Fibroblast of skin of abdomen (primary cell): ENCODE results near the gene CR1.
"Not testable (repeated sequence)": the region's sequence is repeated elsewhere in the genome, so short reads cannot be mapped to it uniquely, and the experiment has no call there.

Experiments used
- DNase-seq: peaks from one replicate; pipeline ENCODE4 v3.0.0-alpha.2; 2013

Gene CR1

DNA sequence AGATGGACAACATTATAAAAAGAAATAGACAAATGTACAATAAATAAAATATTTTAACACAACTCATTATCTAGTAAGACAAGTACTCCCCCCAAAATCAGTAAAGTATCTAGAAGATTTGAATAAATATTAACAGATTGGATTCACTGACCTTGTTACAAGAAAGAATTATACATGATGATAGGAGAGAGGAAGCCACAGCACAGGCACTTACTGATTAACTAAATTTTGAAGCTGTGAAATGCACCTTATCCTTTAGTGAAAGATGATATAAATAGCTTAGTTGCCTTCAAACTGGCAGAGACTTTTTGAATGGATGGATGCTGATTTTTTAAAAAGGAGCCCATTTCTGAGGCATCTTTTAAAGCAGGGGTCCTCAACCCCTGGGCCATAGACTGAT lies 8.5 kb downstream of the CR1 start:
- no peak for DNase-seq

DNA sequence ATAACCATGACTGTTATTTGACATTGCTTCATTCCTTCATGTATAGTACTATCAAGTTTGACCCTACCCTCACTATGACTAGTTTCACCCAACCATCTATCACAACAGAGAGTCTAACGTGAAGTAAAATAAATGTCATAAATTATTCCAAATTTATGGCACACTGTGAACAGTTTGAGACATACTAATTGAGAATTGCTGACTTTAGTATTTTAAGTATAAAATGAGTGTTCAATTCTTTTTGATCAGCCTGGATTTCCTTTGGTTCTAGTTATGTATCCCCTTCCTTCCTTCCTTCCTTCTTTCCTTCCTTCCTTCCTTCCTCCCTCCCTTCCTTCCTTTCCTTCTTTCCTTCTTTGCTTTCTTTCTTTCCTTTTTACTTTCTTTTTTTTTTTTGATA lies 14.5 kb downstream of the CR1 start:
- DNase-seq, result no peak

DNA sequence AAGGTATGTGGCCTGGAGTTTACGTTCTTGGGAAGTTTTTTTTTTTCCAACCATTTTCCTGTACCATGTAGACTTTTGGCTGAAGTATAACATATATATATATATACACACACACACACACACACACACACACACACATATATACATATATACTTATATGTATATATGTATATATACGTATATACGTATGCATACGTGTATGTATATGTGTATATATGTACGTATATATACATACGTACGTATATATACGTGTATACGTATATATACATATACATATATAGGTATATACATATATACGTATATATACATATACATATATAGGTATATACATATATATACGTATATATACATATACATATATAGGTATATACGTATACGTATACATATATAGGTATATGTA lies 18.9 kb downstream of the CR1 start:
- no peak for DNase-seq

DNA sequence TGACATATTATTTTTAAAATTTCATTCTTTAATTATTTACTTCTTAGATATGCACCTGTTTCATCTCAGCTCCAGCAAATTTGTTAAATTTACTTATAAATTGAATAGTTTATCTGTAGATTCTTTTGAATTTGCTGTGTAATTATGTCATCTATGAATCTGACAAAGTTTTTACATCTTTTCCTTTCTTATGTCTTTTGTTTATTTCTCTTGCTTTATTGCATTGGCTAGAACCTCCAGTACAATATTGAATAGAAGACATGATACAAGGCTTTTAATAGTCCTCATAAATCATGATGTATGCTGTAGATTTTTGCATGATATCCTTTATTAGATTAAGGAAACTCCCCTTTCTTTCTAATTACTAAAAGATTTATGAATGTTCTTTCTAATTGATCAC lies 20.8 kb downstream of the CR1 start:
- DNase-seq, result no peak

DNA sequence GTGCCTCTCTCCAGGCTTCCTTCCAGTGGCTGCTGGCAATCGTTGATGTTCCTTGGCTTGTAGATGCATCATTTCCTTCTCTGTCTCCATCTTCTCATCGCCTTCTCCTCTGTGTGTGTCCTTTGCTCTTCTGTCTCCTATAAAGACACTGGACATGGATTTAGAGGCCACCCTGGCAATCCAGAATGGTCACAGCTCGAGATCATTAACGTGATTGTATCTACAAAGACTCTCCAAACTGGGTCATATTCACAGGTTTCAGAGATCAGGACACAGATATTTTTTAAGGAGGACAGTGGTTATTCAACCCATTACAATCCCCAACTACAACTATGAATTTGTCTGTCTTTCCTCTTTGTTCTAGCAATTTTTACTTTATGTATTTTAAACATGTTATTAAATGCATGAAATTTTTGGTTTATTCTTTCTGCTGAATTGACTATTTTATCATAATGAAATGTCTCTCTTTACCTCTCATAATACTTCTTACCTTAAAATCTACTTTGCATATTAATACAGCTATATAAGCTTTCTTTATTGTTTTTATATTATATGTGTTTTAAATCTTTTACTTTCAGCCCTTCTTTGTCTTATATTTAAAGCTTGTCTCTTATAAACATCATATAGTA lies 22.8 kb downstream of the CR1 start:
- no peak for DNase-seq

DNA sequence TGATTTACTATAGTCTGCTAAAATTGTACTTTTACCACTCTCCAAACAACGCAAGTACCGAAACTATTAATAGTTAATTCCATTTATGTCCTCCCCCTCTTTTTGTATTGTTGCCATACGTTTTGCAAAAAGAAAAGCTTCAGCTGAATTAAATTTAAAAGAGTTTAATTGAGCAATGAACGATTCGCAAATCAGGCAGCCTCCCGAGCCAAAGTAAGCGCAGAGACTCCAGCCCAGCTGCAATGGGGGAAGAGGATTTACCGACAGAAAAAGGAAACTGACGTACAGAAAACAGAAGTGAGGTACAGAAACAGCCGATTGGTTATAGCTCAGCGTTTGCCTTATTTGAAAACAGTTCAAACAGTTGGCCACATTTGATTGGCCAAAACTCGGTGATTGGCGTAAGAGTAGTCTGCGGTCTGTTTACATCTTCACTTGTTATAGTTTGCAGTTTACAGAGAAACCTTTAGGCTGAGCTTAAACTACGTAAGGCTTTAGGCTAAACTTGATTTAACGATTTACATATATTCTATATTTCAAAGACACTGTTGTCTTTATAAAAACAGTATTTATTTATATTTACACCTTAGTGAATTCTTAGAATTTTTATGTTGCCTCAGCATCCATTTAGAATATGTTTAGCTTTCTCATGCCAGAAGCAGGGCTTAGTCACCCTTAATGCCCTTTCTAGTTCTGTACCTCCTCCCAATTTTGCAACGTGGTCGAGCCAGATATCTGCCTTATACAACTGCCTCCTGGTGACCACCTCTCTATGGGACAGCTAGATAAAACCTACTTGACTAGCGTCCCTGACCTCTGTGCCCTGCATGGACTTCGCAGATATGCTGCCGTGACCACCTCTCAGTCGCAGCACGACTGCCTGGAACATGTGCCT lies 23.8 kb downstream of the CR1 start:
- DNase-seq, result no peak

DNA sequence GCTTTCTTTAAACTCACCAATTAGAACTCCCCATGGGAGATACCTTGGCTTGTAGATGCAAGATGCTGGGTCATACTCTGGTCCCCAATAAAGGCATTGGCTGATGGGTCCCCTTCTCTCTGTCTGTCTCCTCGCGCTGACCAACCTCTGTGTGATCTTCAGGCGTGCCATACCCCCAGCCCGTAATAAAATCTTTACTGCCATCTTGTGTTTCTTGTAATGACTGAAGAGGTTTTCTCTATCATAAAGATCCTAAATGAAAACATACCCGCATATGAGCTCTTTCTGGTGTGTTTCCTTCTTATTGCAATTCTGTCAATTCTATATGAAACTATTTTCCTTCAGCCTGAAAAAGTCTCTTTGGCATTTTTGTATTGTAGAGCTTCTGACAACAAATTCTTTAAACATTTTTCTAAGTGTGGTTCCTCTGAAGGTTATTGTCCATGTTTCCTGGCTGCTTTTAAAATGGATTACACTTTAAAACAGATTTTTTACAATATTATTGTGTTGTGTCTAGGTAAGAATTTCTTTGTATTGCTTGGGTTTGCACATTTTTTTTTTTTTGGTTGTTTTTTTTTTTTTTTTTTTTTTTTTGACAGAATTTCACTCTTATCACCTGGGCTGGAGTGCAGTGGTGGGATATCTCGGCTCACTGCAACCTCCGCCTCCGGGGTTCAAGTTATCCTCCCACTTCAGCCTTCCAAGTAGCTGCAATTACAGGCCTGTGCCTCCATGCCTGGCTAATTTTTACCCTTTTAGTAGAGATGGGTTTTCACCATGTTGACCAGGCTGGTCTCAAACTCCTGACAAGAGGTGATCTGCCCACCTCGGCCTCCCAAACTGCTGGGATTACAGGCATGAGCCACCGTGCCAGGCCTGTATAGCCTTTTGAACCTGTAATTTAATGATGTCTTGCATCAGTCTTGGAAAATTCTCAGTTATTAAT lies 24.7 kb downstream of the CR1 start:
- DNase-seq, result not testable (repeated sequence)

DNA sequence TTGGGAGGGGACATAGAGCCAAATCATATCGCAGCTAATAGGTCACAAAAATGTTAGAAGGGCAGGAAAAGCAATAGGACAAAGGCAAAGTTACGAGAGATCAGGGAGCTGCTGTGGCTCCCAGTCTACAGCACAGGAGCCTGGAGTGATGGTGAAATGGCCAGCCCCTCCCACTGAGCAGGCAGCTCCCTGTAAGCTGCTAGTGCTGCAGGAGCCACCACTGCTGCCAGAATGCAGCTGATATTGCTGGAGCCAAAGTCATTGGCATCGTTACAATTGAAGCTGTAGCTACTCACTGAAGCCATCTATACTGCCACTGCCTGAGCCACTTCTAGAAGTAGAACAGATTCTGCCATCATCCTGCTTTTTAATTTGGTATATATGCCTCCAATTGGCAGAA lies 29.3 kb downstream of the CR1 start:
- DNase-seq, result not testable (repeated sequence)

DNA sequence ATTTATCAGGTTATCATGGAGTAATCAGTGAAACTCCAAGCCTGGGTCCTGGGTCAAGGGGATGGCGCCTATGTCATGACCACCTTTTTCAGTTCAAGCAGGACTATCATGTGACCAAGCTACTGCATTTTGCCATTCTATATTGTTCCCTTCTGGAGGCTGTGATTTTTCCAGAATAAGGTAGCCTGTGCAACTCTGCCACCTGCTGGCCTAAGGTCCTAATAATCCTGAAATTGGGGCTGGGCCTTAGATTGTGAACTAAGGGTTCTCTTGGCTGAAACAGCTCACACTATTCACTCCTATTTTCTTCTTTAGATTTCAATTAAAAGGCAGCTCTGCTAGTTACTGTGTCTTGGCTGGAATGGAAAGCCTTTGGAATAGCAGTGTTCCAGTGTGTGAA lies 32.4 kb downstream of the CR1 start:
- not testable (repeated sequence) for DNase-seq

DNA sequence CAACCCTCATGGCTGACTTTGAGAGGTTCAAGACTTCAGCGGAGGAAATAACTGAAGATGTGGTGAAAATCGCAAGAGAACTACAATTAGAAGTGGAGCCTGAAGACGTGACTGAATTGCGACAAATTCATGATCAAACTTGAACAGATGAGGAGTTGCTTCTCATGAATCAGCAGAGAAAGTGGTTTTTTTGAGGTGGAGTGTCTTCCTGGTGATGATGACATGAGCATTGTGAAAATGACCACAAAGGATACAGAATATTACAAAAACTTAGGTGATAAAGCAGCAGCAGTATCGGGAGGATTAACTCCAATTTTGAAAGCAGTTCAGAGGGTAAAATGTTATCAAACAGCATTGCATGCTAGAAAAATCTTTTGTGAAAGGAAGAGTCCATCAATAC lies 40.3 kb downstream of the CR1 start:
- DNase-seq, result not testable (repeated sequence)

DNA sequence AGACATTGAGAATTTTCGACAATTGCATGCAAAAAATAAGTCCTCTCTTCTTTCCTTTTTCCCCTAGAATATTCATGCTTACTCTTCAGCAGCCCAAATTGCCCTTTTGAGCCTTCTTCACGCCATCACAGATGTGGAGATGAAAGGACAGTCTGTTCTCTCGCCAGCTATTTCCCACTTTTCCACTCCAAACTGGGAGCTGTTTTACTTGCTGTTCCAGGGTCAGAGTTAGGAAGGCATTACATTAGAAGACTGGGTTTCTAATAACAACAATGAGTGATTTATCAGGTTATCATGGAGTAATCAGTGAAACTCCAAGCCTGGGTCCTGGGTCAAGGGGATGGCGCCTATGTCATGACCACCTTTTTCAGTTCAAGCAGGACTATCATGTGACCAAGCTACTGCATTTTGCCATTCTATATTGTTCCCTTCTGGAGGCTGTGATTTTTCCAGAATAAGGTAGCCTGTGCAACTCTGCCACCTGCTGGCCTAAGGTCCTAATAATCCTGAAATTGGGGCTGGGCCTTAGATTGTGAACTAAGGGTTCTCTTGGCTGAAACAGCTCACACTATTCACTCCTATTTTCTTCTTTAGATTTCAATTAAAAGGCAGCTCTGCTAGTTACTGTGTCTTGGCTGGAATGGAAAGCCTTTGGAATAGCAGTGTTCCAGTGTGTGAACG lies 50.9 kb downstream of the CR1 start:
- DNase-seq, result not testable (repeated sequence)

DNA sequence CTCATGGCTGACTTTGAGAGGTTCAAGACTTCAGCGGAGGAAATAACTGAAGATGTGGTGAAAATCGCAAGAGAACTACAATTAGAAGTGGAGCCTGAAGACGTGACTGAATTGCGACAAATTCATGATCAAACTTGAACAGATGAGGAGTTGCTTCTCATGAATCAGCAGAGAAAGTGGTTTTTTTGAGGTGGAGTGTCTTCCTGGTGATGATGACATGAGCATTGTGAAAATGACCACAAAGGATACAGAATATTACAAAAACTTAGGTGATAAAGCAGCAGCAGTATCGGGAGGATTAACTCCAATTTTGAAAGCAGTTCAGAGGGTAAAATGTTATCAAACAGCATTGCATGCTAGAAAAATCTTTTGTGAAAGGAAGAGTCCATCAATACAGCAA lies 58.9 kb downstream of the CR1 start:
- DNase-seq, result not testable (repeated sequence)

DNA sequence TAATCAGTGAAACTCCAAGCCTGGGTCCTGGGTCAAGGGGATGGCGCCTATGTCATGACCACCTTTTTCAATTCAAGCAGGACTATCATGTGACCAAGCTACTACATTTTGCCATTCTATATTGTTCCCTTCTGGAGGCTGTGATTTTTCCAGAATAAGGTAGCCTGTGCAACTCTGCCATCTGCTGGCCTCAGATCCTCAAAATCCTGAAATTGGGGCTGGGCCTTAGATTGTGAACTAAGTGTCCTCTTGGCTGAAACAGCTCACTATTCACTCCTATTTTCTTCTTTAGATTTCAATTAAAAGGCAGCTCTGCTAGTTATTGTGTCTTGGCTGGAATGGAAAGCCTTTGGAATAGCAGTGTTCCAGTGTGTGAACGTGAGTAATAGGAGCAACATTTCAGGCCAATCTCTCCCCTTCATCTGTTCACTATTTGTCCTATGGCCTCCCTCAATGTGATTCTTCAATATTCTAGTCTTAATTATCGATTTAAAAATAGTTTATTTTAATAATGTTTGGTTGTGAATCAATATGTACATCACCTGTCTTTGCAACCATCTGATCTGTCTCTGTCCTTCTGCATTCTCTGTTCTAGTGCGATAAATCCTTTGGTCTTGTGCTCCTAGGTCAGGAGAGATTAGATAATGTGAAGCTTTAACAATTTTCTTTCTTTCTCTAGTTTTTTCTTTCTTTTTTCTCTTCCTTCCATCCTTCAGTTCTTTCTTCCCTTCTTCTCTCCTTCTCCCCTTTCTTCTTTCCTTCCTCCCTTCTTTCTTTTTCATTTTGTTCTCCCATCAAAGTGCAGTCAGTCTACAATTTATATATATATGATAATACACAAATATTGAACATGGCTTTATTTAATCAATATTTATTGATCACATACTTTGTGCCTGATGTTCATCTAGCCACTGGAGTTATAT lies 69.8 kb downstream of the CR1 start:
- DNase-seq, result peak; percentile 6

DNA sequence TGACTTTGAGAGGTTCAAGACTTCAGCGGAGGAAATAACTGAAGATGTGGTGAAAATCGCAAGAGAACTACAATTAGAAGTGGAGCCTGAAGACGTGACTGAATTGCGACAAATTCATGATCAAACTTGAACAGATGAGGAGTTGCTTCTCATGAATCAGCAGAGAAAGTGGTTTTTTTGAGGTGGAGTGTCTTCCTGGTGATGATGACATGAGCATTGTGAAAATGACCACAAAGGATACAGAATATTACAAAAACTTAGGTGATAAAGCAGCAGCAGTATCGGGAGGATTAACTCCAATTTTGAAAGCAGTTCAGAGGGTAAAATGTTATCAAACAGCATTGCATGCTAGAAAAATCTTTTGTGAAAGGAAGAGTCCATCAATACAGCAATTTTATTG lies 76.0 kb downstream of the CR1 start:
- DNase-seq, result not testable (repeated sequence)

DNA sequence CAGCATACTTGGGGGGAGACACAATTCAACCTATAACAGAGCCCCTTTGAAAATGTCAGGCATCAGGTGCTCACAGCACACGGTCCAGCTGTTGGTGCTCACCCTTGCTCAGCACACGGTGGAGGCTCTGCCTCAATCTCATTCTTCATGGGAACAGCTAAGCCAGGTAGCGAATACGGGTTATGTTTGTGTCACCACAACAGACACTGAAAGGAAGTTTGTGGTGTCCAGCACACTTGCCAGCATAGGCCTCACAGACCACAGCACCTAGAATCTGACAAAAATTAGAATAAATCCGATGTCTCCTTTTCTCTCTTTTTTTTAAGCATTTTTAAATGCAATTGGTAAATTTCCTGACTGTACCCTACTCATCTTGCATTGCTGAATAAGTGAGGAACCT lies 77.1 kb downstream of the CR1 start:
- not testable (repeated sequence) for DNase-seq

DNA sequence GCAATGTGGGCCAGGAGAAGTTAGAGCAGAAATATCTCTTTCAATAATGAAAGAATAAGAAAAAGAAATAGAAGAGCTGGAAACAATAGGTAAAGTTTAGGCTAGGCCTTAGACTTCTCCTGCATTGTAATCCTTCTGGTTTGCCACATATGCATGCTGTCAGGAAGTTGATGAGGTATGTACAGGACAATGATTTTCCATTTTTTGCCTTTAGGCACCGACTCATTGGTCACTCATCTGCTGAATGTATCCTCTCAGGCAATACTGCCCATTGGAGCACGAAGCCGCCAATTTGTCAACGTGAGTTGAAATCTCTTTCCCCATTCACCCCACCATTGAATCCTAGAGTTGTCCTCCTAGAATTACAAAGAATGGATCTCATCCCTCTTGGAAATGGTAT lies 79.4 kb downstream of the CR1 start:
- DNase-seq, result not testable (repeated sequence)

DNA sequence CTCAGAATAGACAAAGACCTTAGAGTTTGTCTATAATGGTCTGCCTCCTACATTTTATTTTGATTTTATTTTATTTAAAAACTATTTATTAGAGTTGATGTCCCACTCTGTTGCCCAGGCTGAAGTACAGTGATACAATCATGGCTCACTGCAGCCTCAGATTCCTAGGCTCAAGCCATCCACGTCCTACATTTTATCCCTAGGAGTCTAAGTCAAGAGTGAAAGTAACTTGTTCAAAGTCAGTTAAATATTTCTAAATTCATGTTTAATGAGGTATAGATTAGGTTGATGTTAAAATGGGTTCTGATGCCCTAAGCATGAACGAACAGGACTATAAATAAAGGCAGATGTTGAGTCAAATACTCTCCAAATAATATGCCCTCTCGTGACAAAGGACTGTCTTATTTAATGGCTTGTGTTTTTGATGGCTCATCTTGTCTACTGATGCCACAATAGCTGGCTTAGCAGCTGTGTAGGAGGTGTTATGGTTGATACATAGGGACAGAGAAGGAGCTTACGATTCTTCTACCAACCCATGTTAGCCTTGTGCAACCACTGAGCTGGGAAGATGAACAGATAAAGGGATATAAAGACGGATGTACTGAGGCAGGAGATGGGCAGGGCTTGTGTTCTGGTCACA lies 83.0 kb downstream of the CR1 start:
- DNase-seq, result no peak

DNA sequence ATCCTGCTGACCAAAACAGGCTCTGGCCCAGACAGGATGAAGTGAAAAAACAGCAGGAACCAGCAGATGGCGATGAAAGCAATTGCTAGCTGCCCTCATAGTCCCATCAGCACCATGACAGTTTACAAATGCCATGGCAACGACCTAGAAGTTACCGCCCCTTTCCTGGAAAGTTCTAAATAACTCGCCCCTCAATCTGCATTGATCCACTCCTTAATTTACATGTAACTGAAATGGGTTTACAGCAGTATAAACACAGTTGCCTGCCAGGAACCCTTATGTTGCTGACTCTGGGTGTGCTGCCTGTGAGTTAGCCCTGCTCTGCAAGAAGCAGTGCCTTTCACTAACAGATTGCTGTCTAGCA lies 83.5 kb downstream of the CR1 start:
- peak; percentile 53 for DNase-seq

DNA sequence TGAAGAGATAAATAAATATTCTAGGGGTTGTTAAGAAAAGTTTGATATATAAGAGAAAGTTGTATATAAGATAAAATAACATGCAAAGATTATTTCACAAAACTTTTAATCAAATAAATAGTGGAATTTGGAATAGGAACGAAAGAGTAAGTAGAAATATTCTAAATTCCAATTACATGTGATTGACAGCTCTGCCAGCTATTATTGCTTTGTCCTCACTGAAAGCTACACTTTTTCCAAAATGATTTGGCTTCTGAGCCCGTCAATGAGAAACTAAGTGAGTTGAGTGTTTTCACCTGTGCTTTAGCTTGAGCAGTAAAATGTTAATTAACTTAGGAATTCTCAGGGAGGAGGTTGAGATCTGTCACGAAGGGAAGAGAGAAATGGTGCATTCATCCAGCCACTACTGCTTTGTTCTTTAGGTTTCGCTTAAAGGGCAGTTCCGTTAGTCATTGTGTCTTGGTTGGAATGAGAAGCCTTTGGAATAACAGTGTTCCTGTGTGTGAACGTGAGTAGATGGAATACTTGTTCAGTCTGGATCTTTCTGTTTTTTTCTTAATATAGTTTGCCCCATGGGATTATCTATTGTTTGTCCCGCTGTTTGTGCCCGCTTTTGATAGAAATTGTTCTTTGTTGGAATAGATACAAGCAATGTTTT lies 85.7 kb downstream of the CR1 start:
- DNase-seq, result no peak

DNA sequence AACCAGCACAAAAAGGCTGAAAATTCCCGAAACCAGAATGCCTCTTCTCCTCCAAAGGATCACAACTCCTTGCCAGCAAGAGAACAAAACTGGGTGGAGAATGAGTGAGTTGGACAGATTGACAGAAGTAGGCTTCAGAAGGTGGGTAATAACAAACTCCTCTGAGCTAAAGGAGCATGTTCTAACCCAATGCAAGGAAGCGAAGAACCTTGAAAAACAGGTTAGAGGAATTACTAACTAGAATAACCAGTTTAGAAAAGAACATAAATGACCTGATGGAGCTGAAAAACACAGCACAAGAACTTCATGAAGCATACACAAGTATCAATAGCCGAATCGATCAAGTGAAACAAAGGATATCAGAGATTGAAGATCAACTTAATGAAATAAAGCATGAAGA lies 93.5 kb downstream of the CR1 start:
- not testable (repeated sequence) for DNase-seq
